ENCODE data around the gene VCAN.

The VCAN gene

GRCh38 chr5:83576341-83576740, 104.8 kb downstream of the VCAN start:
- no peak for DNase-seq

DNA sequence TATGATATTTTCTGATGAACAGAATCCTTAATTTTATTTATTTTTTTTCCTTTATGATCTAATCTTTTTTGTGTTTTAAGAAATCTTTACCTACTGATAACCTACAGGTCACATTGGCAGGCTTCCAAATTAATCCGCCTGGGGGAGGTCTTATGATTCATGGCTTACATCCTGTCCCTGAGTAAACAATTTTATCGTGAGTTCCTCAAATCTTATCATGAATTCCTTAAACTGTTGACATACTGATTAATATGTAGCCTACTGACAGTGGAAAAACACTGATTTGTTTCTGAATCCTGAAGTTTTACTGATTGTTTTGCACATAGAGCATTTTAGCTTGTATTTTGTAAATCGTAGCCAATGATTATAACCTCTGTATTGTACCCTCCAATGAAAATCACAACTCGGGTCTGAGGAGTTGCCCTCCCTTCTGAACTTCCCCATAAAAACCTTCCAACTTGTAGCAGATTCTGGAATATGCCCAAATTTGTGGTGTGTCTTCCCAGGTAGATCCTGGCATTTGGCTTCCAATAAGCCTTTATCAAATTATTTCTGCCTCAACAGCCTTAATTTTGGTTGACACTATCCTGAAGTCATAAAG, 105.6 kb downstream of the VCAN start:
- no peak for DNase-seq

DNA sequence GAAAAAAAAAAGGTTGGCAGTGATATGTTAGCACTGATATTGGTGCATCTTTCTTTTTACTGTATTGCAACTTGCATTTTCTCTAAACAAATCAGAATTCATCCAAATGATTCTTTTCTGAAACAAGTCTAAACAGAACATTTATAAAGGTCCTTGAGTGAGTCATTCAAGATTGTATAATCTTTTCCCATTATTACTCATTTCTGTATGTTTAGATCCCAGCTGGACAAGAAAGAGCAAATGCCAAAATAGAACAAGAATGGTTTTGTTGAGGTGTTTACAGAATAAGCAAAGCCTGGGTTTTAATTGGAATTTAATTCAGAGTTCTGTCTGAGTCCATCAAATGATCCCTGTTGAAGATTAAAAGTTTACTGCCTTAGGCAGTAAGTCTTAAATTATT, 112.3 kb downstream of the VCAN start:
- DNase-seq, result no peak

- no peak for DNase-seq
Measured at GRCh38 chr5:83586874-83587776, 115.6 kb downstream of the VCAN start.

GRCh38 chr5:83589786-83590185, 118.2 kb downstream of the VCAN start:
- DNase-seq, result no peak

GRCh38 chr5:83590966-83591365, 119.4 kb downstream of the VCAN start:
- no peak for DNase-seq

DNA sequence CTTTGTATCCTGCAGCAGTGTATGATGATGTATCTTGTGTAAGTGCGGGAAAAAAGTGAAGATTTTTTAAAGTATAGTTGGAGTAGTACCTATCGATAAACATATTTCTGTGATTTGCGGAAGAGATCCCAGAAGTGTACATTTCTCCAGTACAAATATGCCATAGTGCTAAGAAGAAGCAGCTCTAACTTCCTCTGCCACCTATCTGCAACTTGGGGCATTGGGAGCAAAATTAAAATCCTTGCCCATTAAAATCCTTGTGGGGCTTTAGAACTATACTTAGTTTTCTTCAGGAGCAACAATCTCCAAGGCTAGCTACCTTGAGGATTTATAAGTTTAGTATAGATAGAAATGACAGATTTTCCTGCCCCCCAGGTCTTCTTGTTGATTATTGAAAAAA, 123.7 kb downstream of the VCAN start:
- DNase-seq, result no peak

DNA sequence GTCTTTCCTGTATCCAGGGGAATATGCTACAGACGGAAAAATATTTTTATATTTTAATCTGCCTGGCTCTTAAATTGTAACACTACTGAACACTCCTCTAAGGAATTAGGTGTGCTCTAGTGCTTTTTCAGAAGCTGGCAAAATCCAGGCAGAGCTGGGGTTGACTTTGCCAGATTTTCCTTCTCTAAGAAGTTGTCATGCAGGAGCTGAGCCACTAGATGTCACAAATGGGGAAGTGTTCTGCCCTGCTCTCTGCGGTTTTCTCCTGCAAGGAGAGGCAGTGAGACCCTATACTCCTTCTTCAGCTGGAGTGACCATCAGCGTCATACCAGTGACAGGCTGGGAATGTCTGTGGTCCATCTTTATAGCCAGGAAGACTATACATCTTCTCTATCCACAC, 136.6 kb downstream of the VCAN start:
- no peak for DNase-seq

DNA sequence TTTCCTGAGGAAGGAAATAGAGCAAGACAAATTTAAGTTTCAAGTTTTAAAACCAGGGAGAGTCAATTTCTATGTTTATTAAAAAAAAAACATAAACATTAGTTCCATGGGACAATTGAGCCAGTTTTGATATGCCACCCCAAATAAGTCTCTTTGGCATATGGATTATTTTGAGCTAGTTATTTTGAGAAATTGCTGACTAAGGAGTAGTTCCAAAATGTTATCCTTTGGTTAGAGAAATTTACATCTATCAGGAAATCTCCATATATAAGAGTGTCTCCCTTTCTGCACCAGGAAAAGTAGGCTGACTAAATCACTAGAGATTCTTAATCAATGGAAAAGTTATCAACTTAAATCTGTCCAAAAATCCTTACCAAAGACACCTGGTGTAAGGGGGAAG, 143.3 kb downstream of the VCAN start:
- no peak for DNase-seq

- DNase-seq, result no peak
Measured at GRCh38 chr5:83628360-83628759, 156.8 kb downstream of the VCAN start.

All from activated CD8-positive, alpha-beta memory T cell treated with anti-CD3 and anti-CD28 coated beads for 24 hours (primary cell).